ENCODE measurements around the gene SGCE.

The SGCE gene

GRCh38 chr7:94575646-94576045, 80.3 kb downstream of the SGCE start:
- no peak for DNase-seq (ENCODE audit: low read depth in 2 of 2, low spot score in 1 of 2)

- no peak for DNase-seq (ENCODE audit: low read depth in 2 of 2, low spot score in 1 of 2)
These were observed 84.1 kb downstream of the SGCE start for GRCh38 chr7:94571816-94572215.

GRCh38 chr7:94567396-94567795, 88.5 kb downstream of the SGCE start:
- DNase-seq (ENCODE audit: low read depth in 2 of 2, low spot score in 1 of 2): no peak

- no peak for DNase-seq (ENCODE audit: low read depth in 2 of 2, low spot score in 1 of 2)
These were observed 90.6 kb downstream of the SGCE start for GRCh38 chr7:94565247-94565894.

- no peak for DNase-seq (ENCODE audit: low read depth in 2 of 2, low spot score in 1 of 2)
These were observed 93.4 kb downstream of the SGCE start for GRCh38 chr7:94562525-94562924.

- DNase-seq (ENCODE audit: low read depth in 2 of 2, low spot score in 1 of 2): no peak
These were observed 94.0 kb downstream of the SGCE start for GRCh38 chr7:94561841-94562514.

- no peak for DNase-seq (ENCODE audit: low read depth in 2 of 2, low spot score in 1 of 2)
These were observed 96.0 kb downstream of the SGCE start for GRCh38 chr7:94559972-94560371.

- no peak for DNase-seq (ENCODE audit: low read depth in 2 of 2, low spot score in 1 of 2)
These were observed 98.7 kb downstream of the SGCE start for GRCh38 chr7:94557215-94557614.

GRCh38 chr7:94556028-94556427, 99.9 kb downstream of the SGCE start:
- DNase-seq (ENCODE audit: low read depth in 2 of 2, low spot score in 1 of 2): no peak

GRCh38 chr7:94547126-94547525, 108.8 kb downstream of the SGCE start:
- DNase-seq (ENCODE audit: low read depth in 2 of 2, low spot score in 1 of 2): no peak

- no peak for DNase-seq (ENCODE audit: low read depth in 2 of 2, low spot score in 1 of 2)
These were observed 115.5 kb downstream of the SGCE start for GRCh38 chr7:94540428-94540827.

Data from stimulated activated CD8-positive, alpha-beta memory T cell treated with anti-CD3 and anti-CD28 coated beads, Interleukin-4, amount 100 ng/mL, for 1 hour (primary cell).